ENCODE data around the gene TROAP.
A peak's percentile ranks its signal among the peaks of the same experiment; 100 is the strongest.
"Not testable (repeated sequence)": the region's sequence is repeated elsewhere in the genome, so short reads cannot be mapped to it uniquely, and the experiment has no call there.

Gene TROAP

DNA sequence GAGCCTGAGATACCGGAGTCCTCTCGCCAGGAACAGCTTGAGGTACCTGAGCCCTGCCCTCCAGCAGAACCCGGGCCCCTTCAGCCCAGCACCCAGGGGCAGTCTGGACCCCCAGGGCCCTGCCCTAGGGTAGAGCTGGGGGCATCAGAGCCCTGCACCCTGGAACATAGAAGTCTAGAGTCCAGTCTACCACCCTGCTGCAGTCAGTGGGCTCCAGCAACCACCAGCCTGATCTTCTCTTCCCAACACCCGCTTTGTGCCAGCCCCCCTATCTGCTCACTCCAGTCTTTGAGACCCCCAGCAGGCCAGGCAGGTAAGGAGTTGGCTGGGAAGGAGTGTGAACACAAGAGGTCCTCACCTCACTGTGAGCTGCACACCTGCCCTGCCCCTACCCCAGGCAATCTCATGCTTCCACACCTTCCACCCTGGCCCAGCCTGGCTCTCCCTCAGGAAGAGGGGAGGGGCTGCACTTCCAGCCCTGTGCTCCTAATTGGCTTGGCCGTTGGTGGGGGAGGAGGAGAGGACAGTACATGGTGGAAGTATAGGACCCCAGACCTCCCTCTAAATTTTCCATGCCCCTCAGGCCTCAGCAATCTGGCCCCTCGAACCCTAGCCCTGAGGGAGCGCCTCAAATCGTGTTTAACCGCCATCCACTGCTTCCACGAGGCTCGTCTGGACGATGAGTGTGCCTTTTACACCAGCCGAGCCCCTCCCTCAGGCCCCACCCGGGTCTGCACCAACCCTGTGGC is 7.8 kb downstream of the TROAP start:
- no peak for DNase-seq

DNA sequence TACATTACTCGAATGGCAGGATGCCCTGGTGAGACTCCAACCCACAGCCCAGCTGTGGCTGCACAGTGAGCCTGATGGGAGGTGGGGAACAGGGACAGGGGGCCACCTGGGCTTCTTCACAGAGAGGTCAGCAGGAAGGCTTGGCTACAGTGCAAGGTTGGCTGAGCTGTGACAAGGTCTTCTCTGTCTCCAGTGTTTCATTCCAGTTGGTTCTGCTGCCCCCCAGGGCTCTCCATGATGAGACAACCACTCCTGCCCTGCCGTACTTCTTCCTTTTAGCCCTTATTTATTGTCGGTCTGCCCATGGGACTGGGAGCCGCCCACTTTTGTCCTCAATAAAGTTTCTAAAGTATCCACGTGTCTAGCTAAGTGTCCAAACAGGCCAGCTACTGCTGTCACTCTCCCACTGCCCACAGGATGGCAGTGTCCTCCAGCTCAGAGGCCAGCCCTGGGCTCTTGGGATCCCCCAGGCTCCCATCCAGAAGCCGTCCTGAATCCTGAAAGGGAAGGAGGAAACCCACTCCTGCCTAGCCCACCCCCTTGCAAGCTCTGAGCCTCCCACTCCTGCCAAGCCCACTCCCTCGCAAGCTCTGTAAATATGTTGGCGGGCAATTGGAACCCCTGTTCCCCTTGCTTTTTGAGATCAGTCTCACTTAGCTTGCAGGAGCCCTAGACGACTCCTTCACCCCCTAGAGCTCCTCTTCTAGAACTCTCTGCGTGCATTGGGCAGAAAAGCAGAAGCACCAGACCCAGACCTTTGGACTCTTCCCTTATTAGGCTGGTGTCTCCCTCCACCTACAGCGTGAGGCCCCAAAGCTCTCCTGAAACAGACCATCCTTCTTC is 8.5 kb downstream of the TROAP start:
- DNase-seq = peak; percentile 78

DNA sequence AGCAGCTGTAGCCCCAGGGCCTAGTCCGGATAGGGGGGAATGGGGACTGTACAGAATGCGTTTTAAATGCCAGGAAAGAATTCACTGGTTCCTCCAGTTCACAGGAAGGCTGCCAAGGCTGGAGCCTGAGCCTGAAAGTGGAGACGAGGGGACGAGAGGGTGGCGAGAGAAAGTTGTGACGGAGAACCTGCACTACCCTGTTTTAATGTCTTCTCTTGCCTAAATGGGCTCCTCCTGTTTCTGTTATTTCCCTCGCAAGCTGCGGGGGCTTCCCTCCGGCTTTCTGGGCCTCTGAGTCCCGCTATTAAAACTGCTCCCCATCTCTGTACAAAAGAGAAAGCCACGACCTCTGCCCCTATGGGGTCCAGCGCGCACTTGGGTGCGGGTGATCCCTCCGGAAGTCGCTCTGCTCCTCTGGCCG is 9.4 kb downstream of the TROAP start:
- no peak for DNase-seq

DNA sequence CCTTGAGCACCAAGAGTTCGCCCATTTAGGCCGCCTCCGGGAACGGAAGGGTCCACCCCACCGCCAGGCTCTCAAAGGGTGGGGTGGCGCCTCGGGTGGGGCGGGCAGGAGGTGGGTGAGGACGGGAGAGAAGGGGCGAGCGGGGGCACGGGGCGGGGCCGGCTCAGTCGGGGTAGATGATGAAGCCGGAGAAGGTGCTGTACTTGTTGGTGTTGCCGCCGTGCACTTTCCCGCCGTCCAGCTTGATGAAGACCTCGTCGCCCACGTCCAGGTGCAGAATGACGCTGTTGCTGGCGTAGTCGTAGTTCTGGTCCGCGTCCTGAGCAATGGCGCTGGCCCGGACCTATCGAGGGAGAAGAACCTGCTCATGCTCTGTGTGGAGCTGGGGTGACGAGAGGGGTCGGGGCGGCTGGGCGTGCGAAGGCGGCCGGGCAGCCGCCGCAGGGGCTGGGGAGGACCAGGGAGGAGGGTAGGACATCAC is 9.9 kb downstream of the TROAP start:
- DNase-seq = no peak

DNA sequence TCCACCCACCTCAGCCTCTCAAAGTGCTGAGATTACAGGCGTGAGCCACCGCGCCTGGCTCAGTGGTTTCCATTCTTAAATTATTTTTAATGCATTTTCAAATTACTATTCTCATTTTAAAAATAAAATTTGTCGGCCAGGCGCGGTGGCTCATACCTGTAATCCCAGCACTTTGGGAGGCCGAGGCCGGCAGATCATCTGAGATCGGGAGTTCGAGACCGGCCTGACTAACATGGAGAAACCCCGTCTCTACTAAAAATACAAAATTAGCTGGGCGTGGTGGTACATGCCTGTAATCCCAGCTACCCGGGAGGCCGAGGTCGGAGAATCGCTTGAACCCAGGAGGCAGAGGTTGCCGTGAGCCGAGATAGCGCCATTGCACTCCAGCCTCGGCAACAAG is 10.7 kb downstream of the TROAP start:
- not testable (repeated sequence) for DNase-seq

DNA sequence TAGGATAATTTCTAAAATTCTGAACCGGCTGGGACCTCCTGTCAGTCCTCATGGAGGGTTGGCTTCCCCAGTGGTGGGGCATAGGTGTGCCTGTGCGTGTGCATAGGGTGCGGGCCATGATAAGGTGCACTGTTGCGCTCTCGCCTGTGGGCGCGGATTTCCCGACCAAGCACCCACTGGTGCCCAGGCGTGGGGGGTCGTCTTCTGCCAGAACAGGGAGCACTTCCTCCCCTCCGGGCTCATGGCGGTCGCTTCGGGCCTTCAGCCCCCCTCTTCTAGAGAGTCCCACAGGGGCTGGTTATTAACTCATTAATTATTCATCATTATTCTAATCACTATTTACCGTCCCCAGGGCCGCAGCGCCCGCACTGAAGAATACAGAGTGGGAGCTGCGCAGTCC is 11.2 kb downstream of the TROAP start:
- DNase-seq = no peak

DNA sequence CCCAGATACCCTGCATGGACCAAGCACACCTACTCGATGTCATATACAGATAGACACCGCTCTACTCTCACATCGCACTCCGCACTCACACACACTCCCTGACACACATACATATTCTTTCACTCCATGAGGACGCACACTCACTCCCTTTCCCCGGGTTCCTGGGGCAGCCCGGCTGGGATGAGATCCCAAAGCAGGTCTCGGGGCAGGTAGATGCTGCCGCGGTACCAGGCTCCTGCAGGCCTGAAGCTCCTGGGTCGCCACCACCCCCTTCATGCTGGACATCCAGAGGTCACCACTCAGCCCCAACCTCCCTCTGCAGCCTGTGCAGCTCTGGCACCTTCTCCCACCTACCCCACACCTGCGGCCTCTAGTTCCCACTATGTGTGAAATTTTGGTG is 11.6 kb downstream of the TROAP start:
- no peak for DNase-seq

DNA sequence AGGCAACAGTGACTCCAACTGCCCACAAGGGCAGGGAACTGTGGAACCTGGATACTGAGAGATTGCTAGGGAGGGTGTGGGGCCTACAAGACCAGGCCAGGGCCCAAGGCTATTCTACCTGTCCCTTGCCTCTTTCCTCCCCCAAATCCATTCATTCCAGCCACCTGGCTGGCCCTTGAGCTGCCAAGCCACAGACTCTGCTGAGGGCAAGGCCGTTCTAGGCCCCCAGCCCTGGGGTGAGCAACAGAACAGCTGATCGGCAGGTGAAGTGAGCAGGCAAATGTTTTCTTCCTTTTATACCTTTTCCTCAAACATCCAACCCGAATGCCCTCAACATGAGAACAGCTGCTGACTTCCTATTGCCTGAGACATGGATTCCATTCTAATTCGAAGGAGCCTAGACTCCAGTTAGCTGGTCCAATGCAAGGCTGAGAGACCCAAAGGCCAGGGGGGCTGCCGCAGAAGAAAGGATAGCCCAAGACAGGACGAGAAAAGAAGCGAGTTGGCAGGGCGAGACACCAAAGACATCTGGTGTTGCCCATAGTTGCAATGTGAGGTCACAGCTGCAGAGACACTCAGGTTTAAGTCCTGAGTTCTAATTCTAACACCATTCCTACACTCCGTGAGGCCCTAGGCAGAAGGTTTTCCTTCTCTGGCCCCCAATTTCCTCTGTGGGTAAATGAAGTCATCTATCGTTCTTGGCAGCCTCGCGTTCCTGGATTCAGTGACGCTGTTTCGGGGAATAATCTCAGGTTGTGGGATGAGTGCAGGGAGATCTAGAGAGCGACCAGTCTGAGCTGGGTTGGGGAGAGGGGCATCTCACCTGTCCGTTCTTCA is 12.3 kb downstream of the TROAP start:
- no peak for DNase-seq

DNA sequence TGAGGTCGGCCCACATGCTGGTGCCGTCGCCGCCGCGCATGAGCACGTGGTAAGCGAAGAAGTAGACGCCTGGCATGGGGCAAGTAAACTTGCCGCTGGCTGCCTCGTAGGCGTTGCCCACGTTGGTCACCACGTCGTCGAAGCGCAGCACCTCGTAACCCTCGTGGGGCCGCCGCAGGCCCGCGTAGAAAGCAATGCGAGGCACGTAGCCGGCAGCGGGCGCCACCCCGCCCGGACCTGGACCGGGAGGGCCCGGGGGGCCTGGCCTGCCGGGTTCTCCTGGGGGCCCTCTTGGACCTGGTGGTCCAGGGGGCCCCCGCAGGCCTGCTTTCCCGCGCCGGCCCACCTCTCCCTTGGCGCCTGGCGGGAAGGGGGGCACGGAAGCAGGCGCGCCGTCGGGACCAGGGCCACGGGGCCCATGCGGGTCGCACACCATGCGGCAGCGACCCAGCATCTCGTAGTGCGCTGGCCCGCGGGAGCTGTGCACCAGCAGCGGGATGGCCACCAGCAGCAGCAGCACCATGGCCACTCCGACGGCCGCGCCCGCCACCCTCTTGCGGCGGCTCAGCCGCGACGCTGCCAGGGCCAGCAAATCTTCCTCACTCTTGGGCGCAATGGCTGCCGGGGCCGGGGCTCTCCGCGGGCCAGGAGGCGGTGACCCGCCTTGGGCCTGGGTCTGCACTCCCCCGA is 13.0 kb downstream of the TROAP start:
- DNase-seq = no peak

DNA sequence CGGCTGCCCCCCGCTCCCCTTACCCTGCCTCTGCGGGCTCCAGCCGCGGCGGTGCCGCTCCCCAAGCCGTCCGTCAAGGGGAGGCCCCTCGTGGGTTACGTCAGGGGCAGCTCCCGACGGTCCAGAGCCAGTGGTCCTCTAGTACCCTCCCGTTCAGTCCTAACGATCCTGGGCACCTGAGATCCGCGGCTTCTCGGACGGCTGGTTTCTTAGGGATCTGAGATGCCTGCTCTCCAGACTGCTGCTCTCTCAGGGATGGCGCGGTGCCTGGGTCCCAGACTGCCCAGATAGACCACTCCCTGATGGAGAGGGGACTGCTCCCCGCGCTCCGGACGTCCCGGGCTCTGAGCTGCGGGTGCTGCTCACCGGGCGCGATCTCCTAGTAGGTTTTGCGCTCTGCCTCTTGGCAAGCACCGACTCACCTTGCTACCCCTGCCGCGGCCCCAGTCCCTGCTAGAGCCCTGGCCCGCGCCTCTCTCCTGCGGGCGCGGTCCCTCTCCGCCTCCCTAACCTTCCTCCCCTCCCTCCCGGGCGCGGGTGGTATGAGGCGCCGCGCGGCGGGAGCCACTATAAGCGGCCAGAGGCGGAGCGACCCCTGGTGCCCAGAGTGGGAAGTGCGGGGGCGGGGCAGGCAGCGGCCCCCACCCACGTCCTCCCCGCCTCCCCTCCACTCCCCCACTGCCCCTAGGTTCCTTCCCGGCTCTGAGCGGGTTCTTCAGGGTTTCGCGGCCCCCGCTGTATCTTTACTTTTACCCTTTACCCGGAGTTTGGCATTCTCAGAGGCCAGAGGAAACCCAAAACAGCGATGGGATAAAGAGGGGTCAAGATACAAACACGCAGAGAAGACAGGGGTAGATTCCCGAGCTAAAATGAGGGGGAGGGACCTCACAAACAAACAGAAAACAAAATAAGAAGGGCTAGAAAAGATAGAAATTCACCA is 13.9 kb downstream of the TROAP start, which contains the start of gene C1QL4:
C1QL4 (minus strand) TSS at position 544 of the 940 bp plus-strand sequence. CDS start 711 bp downstream, outside the sequence.
- peak; percentile 78 for DNase-seq

DNA sequence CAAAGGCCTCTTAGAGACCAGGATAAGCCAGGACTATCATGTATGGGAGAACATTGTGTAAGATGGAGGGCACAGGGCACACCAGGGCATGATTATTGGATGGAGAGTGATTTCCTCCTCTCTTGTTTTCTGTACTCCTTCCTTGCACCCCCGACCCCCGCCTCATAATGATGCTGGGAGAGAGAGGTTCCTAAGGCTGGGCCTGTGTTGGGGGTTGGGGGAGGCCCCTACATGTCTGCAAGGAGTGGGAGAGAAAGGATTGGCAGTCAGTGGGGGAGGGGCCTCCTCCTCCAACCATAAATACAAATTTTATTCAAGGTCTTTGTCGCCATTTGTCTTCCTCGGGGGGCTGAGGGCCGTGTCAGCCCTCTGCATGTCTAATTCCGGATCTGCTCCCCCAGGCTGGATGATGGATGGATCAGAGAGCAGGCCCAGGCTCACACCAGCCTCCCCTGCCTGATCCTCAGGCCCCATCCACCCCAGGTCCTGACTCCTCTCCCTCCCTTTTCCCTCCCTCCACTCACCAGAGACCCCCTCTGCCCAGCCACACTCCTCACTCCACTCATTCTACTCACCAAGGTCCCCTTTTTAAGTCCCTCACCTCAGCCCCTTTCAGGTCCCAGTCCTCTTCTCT is 15.9 kb downstream of the TROAP start:
- DNase-seq = no peak

DNA sequence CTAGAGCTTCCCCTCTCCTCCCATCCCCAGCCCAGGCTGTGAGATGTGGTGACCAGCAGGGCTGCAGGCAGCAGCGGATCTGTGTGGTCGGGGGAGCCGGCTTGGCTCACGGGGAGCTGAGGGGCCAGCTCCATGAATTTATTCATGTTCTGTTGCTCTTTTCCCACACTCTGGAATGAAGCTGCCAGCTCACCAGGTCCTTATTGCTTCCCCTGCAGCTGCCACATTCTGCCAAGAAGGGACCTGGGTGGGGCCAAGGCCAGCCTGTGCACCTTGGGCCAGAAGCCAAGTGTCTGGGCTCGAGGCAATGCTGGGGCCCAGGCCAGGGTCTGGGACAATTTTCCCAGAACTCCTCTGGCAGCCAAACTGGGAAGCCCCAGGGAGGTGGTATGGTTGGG is 16.4 kb downstream of the TROAP start:
- DNase-seq = no peak

DNA sequence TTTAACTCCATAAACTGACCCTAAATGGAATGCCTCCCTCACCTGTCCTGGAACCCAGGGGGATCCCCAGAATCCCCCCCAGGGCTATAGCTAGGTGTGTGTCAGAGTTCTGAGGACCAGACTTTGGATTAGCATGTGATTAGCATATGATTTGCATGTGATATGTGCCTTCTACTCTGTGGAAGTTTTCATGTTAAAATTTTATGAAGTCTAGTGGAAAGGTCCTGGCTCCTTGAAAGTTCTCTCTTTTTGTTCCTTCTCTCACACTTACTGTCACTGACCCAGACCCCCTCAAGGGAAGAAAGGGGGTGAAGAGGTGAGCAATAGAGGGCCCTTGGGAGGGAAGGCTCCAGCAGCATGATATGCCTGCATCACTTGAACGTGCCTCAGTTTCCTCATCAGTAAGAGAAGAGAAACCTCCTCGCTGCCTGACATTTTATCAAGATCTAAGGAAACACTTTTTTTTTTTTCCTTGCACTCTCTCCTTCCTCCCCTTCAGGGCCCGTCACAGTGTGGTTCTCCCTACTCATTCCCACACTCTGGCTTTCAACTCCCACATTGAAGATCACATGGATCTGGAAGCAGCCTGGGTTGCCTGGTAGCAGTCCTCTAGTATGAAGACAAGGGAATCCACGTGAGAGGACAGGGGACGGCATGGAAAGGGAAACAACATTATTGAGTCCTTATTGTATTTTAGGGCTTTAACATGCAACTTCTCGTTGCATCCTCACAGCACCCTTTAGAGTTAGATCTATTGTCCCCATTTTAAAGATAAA is 17.2 kb downstream of the TROAP start:
- no peak for DNase-seq

DNA sequence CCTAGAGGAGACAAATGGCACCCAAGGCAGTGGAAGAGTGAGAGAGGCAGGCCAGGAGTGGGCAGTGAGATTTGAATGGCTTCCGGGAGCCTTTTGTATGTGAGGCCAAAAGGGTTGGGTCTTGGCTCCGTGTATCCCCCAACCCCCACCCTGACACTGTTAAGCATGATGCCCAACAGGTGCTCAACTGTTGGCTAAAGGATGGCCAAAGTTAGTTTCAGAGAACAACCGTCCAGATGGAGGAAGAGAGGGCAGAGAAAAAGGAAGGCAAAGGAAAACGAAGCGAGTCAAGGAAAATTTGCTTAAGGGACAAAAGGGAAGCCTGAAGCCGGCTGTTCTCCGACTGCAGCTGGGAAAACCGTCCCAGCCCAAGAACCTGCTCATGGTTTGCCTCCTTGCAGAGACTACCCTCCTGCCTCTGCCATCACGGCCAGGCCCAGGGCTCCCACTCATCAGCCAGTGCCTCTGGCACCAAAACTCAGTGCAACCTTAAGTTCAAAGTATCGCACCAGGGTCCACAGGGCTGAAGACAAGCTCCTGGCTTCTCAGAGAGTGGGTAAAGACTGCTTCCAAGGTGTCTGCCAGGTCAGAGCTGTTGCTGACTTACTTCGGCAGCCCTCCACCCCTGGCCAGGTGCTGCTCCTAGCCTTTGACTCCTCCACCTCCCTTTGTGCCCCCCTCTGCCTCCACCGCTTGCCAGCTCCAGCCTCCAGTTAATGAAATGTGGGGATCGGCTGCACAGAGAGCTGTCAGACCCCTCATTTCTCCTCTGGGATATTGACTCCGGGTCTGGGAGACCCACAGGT is 18.1 kb downstream of the TROAP start:
- DNase-seq = no peak

DNA sequence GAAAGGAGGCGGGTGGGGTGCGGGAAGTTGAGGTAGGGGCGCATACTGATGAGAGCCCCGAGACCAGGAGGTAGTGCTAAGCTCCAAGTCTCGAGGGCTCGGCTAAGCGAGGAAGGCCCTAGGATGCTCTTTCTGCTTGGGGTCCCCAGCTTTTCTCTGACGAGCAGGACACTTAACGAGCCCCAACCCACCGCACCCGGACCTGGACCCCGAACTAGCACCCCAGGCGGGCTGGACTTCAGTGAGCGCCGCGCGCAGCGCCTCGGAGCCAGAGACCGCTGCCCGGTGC is 18.7 kb downstream of the TROAP start:
- DNase-seq = no peak

DNA sequence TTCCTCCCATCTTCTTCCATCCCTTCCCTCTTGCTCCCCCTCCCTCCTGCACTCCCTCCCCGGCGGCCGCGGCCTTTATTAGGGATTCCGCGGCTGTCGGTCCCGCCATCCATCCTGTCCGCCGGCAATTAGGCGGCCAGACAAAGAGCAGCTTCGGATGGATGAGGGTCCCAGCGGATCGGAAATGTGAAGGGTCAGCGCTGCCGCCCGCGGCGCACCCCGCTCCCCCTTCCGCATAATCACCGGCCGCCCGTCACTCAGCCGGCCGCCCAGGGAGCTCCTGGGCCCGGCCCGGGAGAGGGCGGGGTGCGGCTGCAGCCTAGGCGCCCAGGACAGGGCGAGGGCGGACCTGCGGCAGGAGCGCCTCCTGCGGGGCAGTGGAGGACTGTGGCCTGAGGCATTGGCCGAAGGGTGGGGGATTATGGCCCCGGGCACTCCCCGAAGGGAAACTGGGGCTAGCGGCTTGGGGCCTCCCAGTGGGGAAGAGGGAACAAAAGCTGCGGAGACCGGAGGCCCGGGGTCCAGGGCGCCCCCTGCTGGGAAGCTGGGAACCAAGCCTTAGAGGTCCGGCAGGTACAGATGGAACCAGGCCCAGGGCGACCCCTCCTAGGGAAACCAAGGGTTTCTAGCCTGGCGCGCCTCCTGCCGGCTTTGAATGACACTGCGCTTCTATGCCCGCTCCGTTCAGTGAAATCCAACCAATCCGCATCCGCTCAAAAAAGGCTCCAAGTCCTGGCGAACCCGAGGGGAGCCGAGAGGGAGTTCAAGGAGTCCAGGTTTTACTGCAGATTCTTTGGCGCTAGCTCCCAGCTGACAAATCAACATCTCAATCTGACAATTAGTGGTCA is 19.2 kb downstream of the TROAP start:
- peak; percentile 70 for DNase-seq

DNA sequence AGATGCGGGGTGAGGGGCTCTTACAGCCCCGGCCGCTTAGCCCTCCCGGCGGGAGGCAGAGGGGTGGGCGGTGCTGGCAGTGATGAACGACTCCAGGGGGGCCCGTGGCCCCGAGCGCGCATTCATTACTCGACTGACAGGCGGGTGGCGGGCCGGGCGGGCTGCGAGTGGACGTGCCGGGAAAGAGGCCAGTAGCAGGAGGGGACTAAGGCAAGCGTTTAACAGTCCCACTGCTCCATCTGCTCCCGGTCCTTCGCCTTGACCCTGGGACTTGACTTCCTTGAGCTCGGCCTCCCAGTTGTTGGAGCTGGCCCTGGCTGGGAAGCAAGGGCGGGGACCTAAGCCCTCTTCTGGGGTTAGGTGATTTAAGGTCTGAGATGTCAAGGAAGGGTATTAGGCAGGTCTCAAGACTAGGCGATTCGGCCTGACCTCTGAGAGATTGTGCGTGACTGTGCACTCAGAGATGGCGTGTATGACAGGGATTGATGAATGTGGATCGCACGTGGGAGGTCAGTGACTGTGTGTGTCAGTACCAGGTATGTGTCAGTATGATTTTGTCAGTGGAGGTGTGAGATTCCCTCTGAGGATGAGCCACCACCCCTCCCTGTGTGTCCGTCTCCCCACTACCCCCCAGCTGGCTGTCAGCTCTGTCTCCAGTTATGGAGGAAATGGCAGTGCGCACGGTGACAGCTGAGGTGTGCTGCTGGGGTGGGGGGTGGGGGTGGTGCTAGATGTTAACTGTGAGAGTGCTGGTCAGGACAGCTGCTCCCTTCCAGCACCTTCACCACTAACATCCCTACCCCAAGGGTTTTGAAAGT is 20.1 kb downstream of the TROAP start:
- no peak for DNase-seq

All from midbrain (tissue), 1 donor.